ENCODE data around the gene SOSTDC1. TPM values are rescaled to one million over a fixed set of nuclear protein-coding genes. Genes with fewer than 3 reads are reported as not detected.

The SOSTDC1 gene
- polyA plus RNA-seq, 1 of the 3 experiments (the other 2 are of a cell fraction) = 0.13 TPM

- POLR2A ChIA-PET = no interaction called here
- H3K36me3 ChIP-seq (replicated peaks in 1 of 2; ENCODE audit: control insufficient read depth in 1 of 2, insufficient read depth in 2 of 2, low read length in 1 of 2) = no peaks in the 10 kb centered on the region
- H4K20me1 ChIP-seq (ENCODE audit: insufficient read depth) = no peaks in the 10 kb centered on the region
- peaks cover 23% of the 10 kb centered on the region; the same call in 1 of the 2 replicates for H3K27me3 ChIP-seq (ENCODE audit: insufficient read depth)
- no peaks in the 10 kb centered on the region for H3K9me3 ChIP-seq
- no peaks in the 10 kb centered on the region for H3K4me1 ChIP-seq (ENCODE audit: control insufficient read depth in 1 of 2, insufficient read depth in 2 of 2, low read depth in 1 of 2, low read length in 1 of 2)
- WGBS (ENCODE audit: low lambda C conversion rate) = 19% methylated on average over 2 of the region's 2 CpGs
- no peak overlapping the region for H3K4me2 ChIP-seq
- CTCF ChIA-PET = interaction anchor here (1.1 to 1.2 kb wide), 2 partner anchors 74 to 411 kb away, joined by 3 to 4 read pairs; no protein-coding TSS in a partner anchor
- H3K4me3 ChIP-seq (ENCODE audit: low read depth in 2 of 2, low read length in 1 of 2) = no peak overlapping the region
- no peaks in the 10 kb centered on the region for H3F3A ChIP-seq (replicated peaks; ENCODE audit: insufficient read depth)
- no peak overlapping the region for H3K9ac ChIP-seq
- no peak for TF ChIP-seq YY1 (IDR thresholded peaks at IDR 0.05; ENCODE audit: low read depth)
- no peak for TF ChIP-seq CHD2 (IDR thresholded peaks at IDR 0.05; ENCODE audit: low read length, partially characterized antibody)
- no peak for TF ChIP-seq RAD21 (IDR thresholded peaks at IDR 0.05; ENCODE audit: low read length)
- no peak for TF ChIP-seq SMC3 (IDR thresholded peaks at IDR 0.05; ENCODE audit: low read depth, low read length)
- TF ChIP-seq TCF12 (IDR thresholded peaks at IDR 0.05) = no peak
- no peak for TF ChIP-seq RCOR1 (IDR thresholded peaks at IDR 0.05; ENCODE audit: low read length)
- no peak for TF ChIP-seq ELF1 (IDR thresholded peaks at IDR 0.05)
- TF ChIP-seq TEAD4 (IDR thresholded peaks at IDR 0.05; ENCODE audit: borderline replicate concordance, insufficient read depth) = no peak
- TF ChIP-seq JUND (IDR thresholded peaks at IDR 0.05) = no peak
- no peak for TF ChIP-seq IRF3 (IDR thresholded peaks at IDR 0.05; ENCODE audit: low read depth, low read length)
- no peak for TF ChIP-seq MAX (IDR thresholded peaks at IDR 0.05; ENCODE audit: low read depth)
- no peak for DNase-seq
- no peaks in the 10 kb centered on the region for H3K79me2 ChIP-seq (ENCODE audit: insufficient read depth)
- H3K27ac ChIP-seq (ENCODE audit: low read depth in 2 of 2, low read length in 1 of 2) = no peak overlapping the region
- no peak overlapping the region for H2AFZ ChIP-seq (ENCODE audit: low read depth)
- H3K9me2 ChIP-seq = no peaks in the 10 kb centered on the region
These were observed 25.6 kb upstream of the SOSTDC1 start for GRCh38 chr7:16491148-16491547.

GRCh38 chr7:16484453-16485158 lies 19.1 kb upstream of the SOSTDC1 start:
- no peaks in the 10 kb centered on the region for H3K4me1 ChIP-seq (ENCODE audit: control insufficient read depth in 1 of 2, insufficient read depth in 2 of 2, low read depth in 1 of 2, low read length in 1 of 2)
- H3K9me2 ChIP-seq = 0 out of 2 replicates have a peak, but pooled peaks cover 4% of the 10 kb centered on the region
- no peaks in the 10 kb centered on the region for H3K79me2 ChIP-seq (ENCODE audit: insufficient read depth)
- no peaks in the 10 kb centered on the region for H3K36me3 ChIP-seq (replicated peaks in 1 of 2; ENCODE audit: control insufficient read depth in 1 of 2, insufficient read depth in 2 of 2, low read length in 1 of 2)
- CTCF ChIA-PET = no interaction called here
- 19% methylated on average over 4 of the region's 4 CpGs for WGBS (ENCODE audit: low lambda C conversion rate)
- H3K9ac ChIP-seq = no peak overlapping the region
- no peaks in the 10 kb centered on the region for H4K20me1 ChIP-seq (ENCODE audit: insufficient read depth)
- H2AFZ ChIP-seq (ENCODE audit: low read depth) = no peak overlapping the region
- DNase-seq = no peak
- H3F3A ChIP-seq (replicated peaks; ENCODE audit: insufficient read depth) = no peaks in the 10 kb centered on the region
- H3K27ac ChIP-seq (ENCODE audit: low read depth in 2 of 2, low read length in 1 of 2) = no peak overlapping the region; a peak in 1 of 4 replicates
- POLR2A ChIA-PET = no interaction called here
- peak; percentile 60; the same call in 1 of the 2 replicates for TF ChIP-seq FOSL2 (IDR thresholded peaks at IDR 0.05; ENCODE audit: borderline replicate concordance, low read depth)
- TF ChIP-seq JUND (IDR thresholded peaks at IDR 0.05) = peak; percentile 66
- no peak for TF ChIP-seq POLR2AphosphoS5 (IDR thresholded peaks at IDR 0.05; ENCODE audit: low read depth, low read length)
- peak; percentile 35; the same call in 1 of the 2 replicates for TF ChIP-seq TCF12 (IDR thresholded peaks at IDR 0.05)
- TF ChIP-seq PBX3 (IDR thresholded peaks at IDR 0.05) = no peak
- H3K4me2 ChIP-seq = peak overlapping the region; percentile 28; the same call in 1 of the 2 replicates
- peaks cover 8% of the 10 kb centered on the region; the same call in 1 of the 2 replicates for H3K27me3 ChIP-seq (ENCODE audit: insufficient read depth)
- no peaks in the 10 kb centered on the region for H3K9me3 ChIP-seq
- H3K4me3 ChIP-seq (ENCODE audit: low read depth in 2 of 2, low read length in 1 of 2) = no peak overlapping the region

Data from SK-N-SH (cell line).